ENCODE results near the gene VENTX. TPM values are rescaled to one million over a fixed set of nuclear protein-coding genes. Genes with fewer than 3 reads are reported as not detected.
A peak's percentile ranks its signal among the peaks of the same experiment; 100 is the strongest.

Gene VENTX
- total and polyA plus RNA-seq, 2 of the 4 experiments (the other 2 are of a cell fraction) = not detected

DNA sequence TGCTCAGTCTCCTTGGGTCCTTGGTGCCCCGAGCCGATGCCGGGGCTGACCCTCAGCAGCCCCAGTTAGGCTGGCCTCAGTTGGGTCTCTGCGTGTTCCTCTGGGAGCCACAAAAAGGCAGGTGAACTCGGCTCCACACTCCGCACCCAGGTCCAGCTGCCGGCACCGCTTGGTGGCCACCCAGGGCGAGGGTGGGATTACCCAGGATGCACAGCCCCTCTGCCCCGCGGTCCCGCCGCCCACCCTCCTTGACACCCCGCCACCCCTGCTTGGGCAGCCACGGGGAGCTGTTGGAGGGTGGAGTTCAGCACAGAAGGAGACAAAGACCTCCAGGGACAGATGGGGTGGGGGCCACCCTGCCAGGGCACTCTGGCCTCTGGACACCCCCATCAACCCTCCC is 17.7 kb downstream of the VENTX start:
- in situ Hi-C loops (cut with MboI; ENCODE audit: low sequenced_read_pairs) (loop anchor here (25.0 kb wide), 1 partner anchor 593 kb away; no protein-coding TSS in a partner anchor), dilution Hi-C loops (cut with HindIII; ENCODE audit: low sequenced_read_pairs, unreplicated experiment) (no loop called here), intact Hi-C loops (cut with micrococcal nuclease) (loop anchor here (5.0 kb wide), 1 partner anchor 108 kb away; no protein-coding TSS in a partner anchor)
- H2BK5ac ChIP-seq (ENCODE audit: low read depth, low read length, poor library complexity, severe bottlenecking) = no peak overlapping the region
- H4K5ac ChIP-seq (ENCODE audit: low read depth, low read length) = no peak overlapping the region
- H3K18ac ChIP-seq (ENCODE audit: low read depth, low read length) = no peak overlapping the region
- H3K9me3 ChIP-seq (ENCODE audit: control insufficient read depth, insufficient read depth, low read length) = no peaks in the 10 kb centered on the region
- H3K23ac ChIP-seq (ENCODE audit: low read depth, low read length) = no peak overlapping the region
- H3K4me1 ChIP-seq (ENCODE audit: control insufficient read depth, insufficient read depth, low read length) = peaks cover 17% of the 10 kb centered on the region
- BruUV-seq (replicated peaks) = no TSS peak
- H3K14ac ChIP-seq (replicated peaks; ENCODE audit: low read depth, low read length) = no peak overlapping the region
- peaks cover 2% of the 10 kb centered on the region for H3K27me3 ChIP-seq (ENCODE audit: control insufficient read depth, insufficient read depth, low read length)
- no peak overlapping the region for H3K4me3 ChIP-seq (ENCODE audit: insufficient read depth, low read depth, low read length)
- H2AFZ ChIP-seq (replicated peaks; ENCODE audit: low read length, poor library complexity) = no peak overlapping the region
- peaks cover 9% of the 10 kb centered on the region for H3K9me1 ChIP-seq (ENCODE audit: insufficient read depth, low read length)
- no peak overlapping the region for H4K91ac ChIP-seq (ENCODE audit: insufficient read depth, low read depth, low read length)
- no peak for TF ChIP-seq CEBPB (IDR thresholded peaks at IDR 0.05; ENCODE audit: low read depth, low read length)
- TF ChIP-seq USF2 (IDR thresholded peaks at IDR 0.05; ENCODE audit: low read depth, low read length) = no peak
- TF ChIP-seq, protein P1, sequence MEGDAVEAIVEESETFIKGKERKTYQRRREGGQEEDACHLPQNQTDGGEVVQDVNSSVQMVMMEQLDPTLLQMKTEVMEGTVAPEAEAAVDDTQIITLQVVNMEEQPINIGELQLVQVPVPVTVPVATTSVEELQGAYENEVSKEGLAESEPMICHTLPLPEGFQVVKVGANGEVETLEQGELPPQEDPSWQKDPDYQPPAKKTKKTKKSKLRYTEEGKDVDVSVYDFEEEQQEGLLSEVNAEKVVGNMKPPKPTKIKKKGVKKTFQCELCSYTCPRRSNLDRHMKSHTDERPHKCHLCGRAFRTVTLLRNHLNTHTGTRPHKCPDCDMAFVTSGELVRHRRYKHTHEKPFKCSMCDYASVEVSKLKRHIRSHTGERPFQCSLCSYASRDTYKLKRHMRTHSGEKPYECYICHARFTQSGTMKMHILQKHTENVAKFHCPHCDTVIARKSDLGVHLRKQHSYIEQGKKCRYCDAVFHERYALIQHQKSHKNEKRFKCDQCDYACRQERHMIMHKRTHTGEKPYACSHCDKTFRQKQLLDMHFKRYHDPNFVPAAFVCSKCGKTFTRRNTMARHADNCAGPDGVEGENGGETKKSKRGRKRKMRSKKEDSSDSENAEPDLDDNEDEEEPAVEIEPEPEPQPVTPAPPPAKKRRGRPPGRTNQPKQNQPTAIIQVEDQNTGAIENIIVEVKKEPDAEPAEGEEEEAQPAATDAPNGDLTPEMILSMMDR (conservative IDR thresholded peaks at IDR 0.05; ENCODE audit: low read depth, low read length) = no peak
- TF ChIP-seq BHLHE40 (IDR thresholded peaks at IDR 0.05; ENCODE audit: low read depth, low read length) = no peak
- no peak for TF ChIP-seq MXI1 (IDR thresholded peaks at IDR 0.05; ENCODE audit: borderline replicate concordance, low read depth, low read length)
- no peak for TF ChIP-seq CHD1 (IDR thresholded peaks at IDR 0.05; ENCODE audit: low read depth, low read length)
- no peak for TF ChIP-seq NFE2L2 (IDR thresholded peaks at IDR 0.05; ENCODE audit: low read depth, low read length)
- no peak overlapping the region for H2BK120ac ChIP-seq (ENCODE audit: low read depth, low read length)
- WGBS, 2 experiments (ENCODE audit: extremely low coverage in 2 of 2, insufficient read length in 1 of 2) = 88% methylated on average over 4 of the region's 15 CpGs; no CpG with 5 or more reads in 1 of the 2 experiments
- ChIA-PET POLR2A (ENCODE audit: unreplicated experiment) (no interaction called here), CTCF (no interaction called here)
- no peak overlapping the region for H2AK5ac ChIP-seq (ENCODE audit: low read depth, low read length)
- H3K56ac ChIP-seq (ENCODE audit: extremely low read depth, insufficient read depth, low read length) = no peak overlapping the region
- no peaks in the 10 kb centered on the region for H3K79me1 ChIP-seq (ENCODE audit: low read depth in 1 of 2, low read length in 2 of 2)
- no peak overlapping the region for H3K27ac ChIP-seq (ENCODE audit: insufficient read depth, low read length)
- H2AK9ac ChIP-seq (replicated peaks; ENCODE audit: low read depth, low read length, poor library complexity) = peak overlapping the region; percentile 7
- H3K4ac ChIP-seq (ENCODE audit: low read depth, low read length) = no peak overlapping the region; the same call in 1 of the 2 replicates
- ATAC-seq (ENCODE audit: low read depth) (no peak), DNase-seq (no peak)
- H2BK15ac ChIP-seq (ENCODE audit: low read depth, low read length) = no peak overlapping the region
- no peak overlapping the region for H3K9ac ChIP-seq (ENCODE audit: low read depth, low read length)
- H3K36me3 ChIP-seq (ENCODE audit: control insufficient read depth, insufficient read depth, low read length) = no peaks in the 10 kb centered on the region
- H4K8ac ChIP-seq (ENCODE audit: low read depth in 2 of 2, low read length in 2 of 2) = no peak overlapping the region
- H2BK20ac ChIP-seq (ENCODE audit: low read depth, low read length) = no peak overlapping the region
- H3K4me2 ChIP-seq (ENCODE audit: low read depth, low read length) = no peak overlapping the region
- H4K20me1 ChIP-seq (ENCODE audit: insufficient read depth, low read length) = no peaks in the 10 kb centered on the region
